Measurements from ENCODE around the gene CHRNA5. TPM values are rescaled to one million over a fixed set of nuclear protein-coding genes. Genes with fewer than 3 reads are reported as not detected.
A peak's percentile ranks its signal among the peaks of the same experiment; 100 is the strongest.

The CHRNA5 gene
- total and polyA plus RNA-seq, 12 donors: 0.18 to 1.7 (median 1.3) TPM; not detected in 1

GRCh38 chr15:78617516-78617915 is 52.2 kb downstream of the CHRNA5 start:
- Histone ChIP-seq H3K27me3 (peaks cover 28% of the 10 kb centered on the region), H3K9me3 (replicated peaks in 1 of 3) (no peaks in the 10 kb centered on the region), H3K4me3 (no peak overlapping the region), H3K36me3 (replicated peaks in 1 of 2) (no peaks in the 10 kb centered on the region), H3K27ac (peak overlapping the region in 1 of 5 donors; percentile 12), H3K4me1 (replicated peaks in 1 of 2) (peaks cover 0 to 11% of the 10 kb centered on the region in 2 donors)
- intact Hi-C loops (cut with DNase I): loop anchor here (5.0 kb wide), 1 partner anchor 90 kb away; no protein-coding TSS in a partner anchor
- DNase-seq: peak in 3 of 7 donors; percentile 18 to 79 (median 21)
- WGBS, 4 donors: 68 to 93% (median 81%) methylated on average over 2 to 5 of the region's 5 CpGs
- TF ChIP-seq POLR2A (IDR thresholded peaks at IDR 0.05) (no peak), CTCF (IDR thresholded peaks at IDR 0.05) (no peak)

GRCh38 chr15:78618064-78618463 is 52.7 kb downstream of the CHRNA5 start:
- H3K4me1 ChIP-seq (replicated peaks in 1 of 2): peaks cover 0 to 11% of the 10 kb centered on the region in 2 donors
- intact Hi-C loops (cut with DNase I): loop anchor here (5.0 kb wide), 1 partner anchor 89 kb away; no protein-coding TSS in a partner anchor
- no peak for DNase-seq
- no peaks in the 10 kb centered on the region for H3K9me3 ChIP-seq (replicated peaks in 1 of 3)
- TF ChIP-seq POLR2A (IDR thresholded peaks at IDR 0.05): no peak
- TF ChIP-seq CTCF (IDR thresholded peaks at IDR 0.05): no peak
- peaks cover 28% of the 10 kb centered on the region for H3K27me3 ChIP-seq
- 70 to 78% (median 75%) methylated on average over 8 of the region's 8 CpGs for WGBS, 4 donors
- H3K27ac ChIP-seq: peak overlapping the region in 1 of 5 donors; percentile 3
- H3K4me3 ChIP-seq: no peak overlapping the region
- no peaks in the 10 kb centered on the region for H3K36me3 ChIP-seq (replicated peaks in 1 of 2)

- intact Hi-C loops (cut with DNase I): loop anchor here (5.0 kb wide), 1 partner anchor 89 kb away; no protein-coding TSS in a partner anchor
- Histone ChIP-seq H3K9me3 (replicated peaks in 1 of 3) (no peaks in the 10 kb centered on the region), H3K27ac (peak overlapping the region in 1 of 5 donors; percentile 69), H3K4me1 (replicated peaks in 1 of 2) (peaks cover 0 to 11% of the 10 kb centered on the region in 2 donors), H3K36me3 (replicated peaks in 1 of 2) (no peaks in the 10 kb centered on the region), H3K4me3 (no peak overlapping the region), H3K27me3 (peaks cover 28% of the 10 kb centered on the region)
- TF ChIP-seq POLR2A (IDR thresholded peaks at IDR 0.05): peak in 1 of 2 donors; percentile 26
- peak; percentile 77 to 97 (median 88) for TF ChIP-seq CTCF (IDR thresholded peaks at IDR 0.05)
- peak; percentile 85 to 98 (median 91) for DNase-seq
- 10 to 29% (median 17%) methylated on average over 5 to 8 of the region's 8 CpGs for WGBS, 4 donors
Observed at GRCh38 chr15:78618490-78618934, 53.2 kb downstream of the CHRNA5 start.

GRCh38 chr15:78619022-78619950 is 54.0 kb downstream of the CHRNA5 start:
- no peak overlapping the region for H3K4me3 ChIP-seq
- peaks cover 0 to 11% of the 10 kb centered on the region in 2 donors for H3K4me1 ChIP-seq (replicated peaks in 1 of 2)
- no peak for TF ChIP-seq POLR2A (IDR thresholded peaks at IDR 0.05)
- no peak for TF ChIP-seq CTCF (IDR thresholded peaks at IDR 0.05)
- H3K27ac ChIP-seq: peak overlapping the region in 1 of 5 donors; percentile 69
- no peaks in the 10 kb centered on the region for H3K9me3 ChIP-seq (replicated peaks in 1 of 3)
- no peaks in the 10 kb centered on the region for H3K36me3 ChIP-seq (replicated peaks in 1 of 2)
- intact Hi-C loops (cut with DNase I): loop anchor here (5.0 kb wide), 1 partner anchor 88 kb away; no protein-coding TSS in a partner anchor
- WGBS, 4 donors: 44 to 75% (median 58%) methylated on average over 8 to 20 of the region's 20 CpGs
- H3K27me3 ChIP-seq: peaks cover 28% of the 10 kb centered on the region
- peak in 3 of 7 donors; percentile 18 to 66 (median 21) for DNase-seq

Measured in adrenal gland (tissue), 12 donors.